Dermis lymphatic vessel endothelial cell (primary cell): ENCODE data around the gene SPDEF. TPM values are rescaled to one million over a fixed set of nuclear protein-coding genes. Genes with fewer than 3 reads are reported as not detected.

Source experiments
- total RNA-seq: library from RNA; depleted of rRNA; stranded (reverse); fragments of >200 nt; gene quantifications from 2 replicates; pipeline ENCODE4 v1.2.1, GENCODE V29; 2014

SPDEF gene
- total RNA-seq = not detected in 2 replicates

DNA sequence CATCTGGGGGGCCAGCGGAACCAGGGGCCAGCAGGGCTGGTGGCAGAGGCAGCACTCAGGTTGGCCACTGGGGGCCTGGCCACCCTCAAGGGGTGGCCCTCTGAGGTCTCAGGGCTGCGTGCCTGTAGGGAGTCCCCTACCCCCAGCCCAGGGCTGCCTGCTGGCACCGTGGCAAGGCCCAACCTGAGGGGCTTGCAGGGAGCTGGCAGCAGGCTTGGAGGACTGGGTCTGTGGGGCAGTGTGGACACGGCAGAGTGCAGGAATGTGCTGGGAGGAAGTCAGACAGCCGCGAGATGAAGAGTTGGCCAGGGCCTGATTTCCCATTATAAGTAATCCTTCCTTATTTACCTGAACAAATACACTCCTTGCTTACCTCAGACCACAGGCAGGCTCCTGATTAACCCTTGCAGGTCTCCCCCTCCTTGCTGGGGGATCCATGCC lies at the start of gene SPDEF:
TSS of gene SPDEF (minus strand) at position 299 of the 441 bp plus-strand sequence. CDS start 11,874 bp downstream, outside the sequence.

Other genes with a start within 250 kb of the SPDEF start
- 32.5 and 35.3 TPM in 2 replicates for gene NUDT3, start 163.7 kb downstream of the SPDEF start, total RNA-seq
- 1,649 and 1,959 TPM in 2 replicates for gene RPS10, start 130.3 kb downstream of the SPDEF start, total RNA-seq
- gene PACSIN1, start 90.3 kb downstream of the SPDEF start, total RNA-seq = not detected in 2 replicates
- 40.0 and 56.6 TPM in 2 replicates for gene ILRUN, start 140.4 kb upstream of the SPDEF start, total RNA-seq
- gene SNRPC, start 201.2 kb upstream of the SPDEF start, total RNA-seq = 43.7 and 47.2 TPM in 2 replicates
- 9.4 and 15.4 TPM in 2 replicates for gene BLTP3A, start 235.8 kb upstream of the SPDEF start, total RNA-seq